PFSK-1 (cell line): ENCODE measurements around the gene APBB2.

ENCODE experiments used
- POLR2AphosphoS5 ChIP-seq: IDR thresholded peaks from 2 replicates; pipeline ENCODE4 v1.6.1; 2012; ENCODE audit warnings: low read depth, mild to moderate bottlenecking, control low read depth, low read length, moderate library complexity
- REST ChIP-seq, 2 experiments: IDR thresholded peaks; 2 replicates each; pipeline versions ENCODE4 v1.6.1 to v1.8.0; 2011 to 2012; ENCODE audit warnings: low read depth in 2 of 2, low read length in 2 of 2, control low read depth in 1 of 2, inconsistent platforms in 1 of 2, mild to moderate bottlenecking in 1 of 2, moderate library complexity in 1 of 2; ENCODE audit not compliant: insufficient read depth in 1 of 2
- SIN3A ChIP-seq: IDR thresholded peaks from 2 replicates; pipeline ENCODE4 v1.6.1; 2012; ENCODE audit warnings: mild to moderate bottlenecking, low read length, moderate library complexity, borderline replicate concordance; ENCODE audit not compliant: insufficient read depth
- TAF1 ChIP-seq: IDR thresholded peaks from 2 replicates; pipeline ENCODE4 v1.6.1; 2012; ENCODE audit warnings: low read length, control low read depth, borderline replicate concordance; ENCODE audit not compliant: insufficient read depth

DNA sequence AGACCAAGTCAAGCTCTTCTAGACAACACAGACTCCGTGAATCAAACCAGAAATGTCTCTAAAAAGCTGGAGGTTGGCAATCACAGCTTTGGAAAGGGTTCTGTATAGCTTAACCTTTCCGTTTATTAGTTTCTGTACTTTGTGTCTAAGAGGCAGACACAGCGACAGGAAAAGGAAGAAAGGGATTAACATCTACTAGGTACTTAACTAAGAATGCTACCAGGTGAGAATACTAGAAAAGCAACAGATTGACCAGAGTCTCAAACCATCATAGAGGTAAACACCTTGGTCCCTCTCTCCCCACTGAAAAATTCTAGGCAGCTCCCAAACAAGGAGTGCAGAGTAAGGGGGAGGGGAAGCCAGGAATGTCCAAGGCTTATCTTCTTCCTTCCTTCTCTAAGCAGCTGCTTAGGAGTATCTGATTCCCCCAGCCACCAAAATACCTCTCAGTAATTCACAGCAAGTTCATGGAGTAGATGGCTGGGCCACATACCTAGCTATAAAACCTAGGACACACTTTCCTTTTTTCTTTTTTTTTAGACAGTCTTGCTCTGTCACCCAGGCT is 80.8 kb downstream of the APBB2 start:
- TF ChIP-seq TAF1, result no peak
- no peak for TF ChIP-seq SIN3A
- TF ChIP-seq POLR2AphosphoS5, result no peak
- TF ChIP-seq REST (IDR thresholded peaks at IDR 0.05; ENCODE audit: insufficient read depth in 1 of 2, low read depth in 2 of 2, low read length in 2 of 2), result no peak
